Frontal cortex (tissue), 4 donors: Measurements from ENCODE around the gene P4HTM. TPM values are rescaled to one million over a fixed set of nuclear protein-coding genes. Genes with fewer than 3 reads are reported as not detected.

Source experiments
- DNase-seq, 2 donors: peaks; one replicate each; pipeline ENCODE4 v3.0.0; 2012; ENCODE audit warnings: low spot score in 2 of 2
- FAIRE-seq: peaks from 2 replicates; lab custom pipeline; 2012; peaks lifted over from hg19 to GRCh38; lab: Jason Lieb, UNC
- total RNA-seq: library from RNA; depleted of rRNA; stranded (reverse); fragments of >200 nt; gene quantifications from one replicate; pipeline ENCODE4 v1.2.3, GENCODE V29; 2014
- donor health status: control.
- donor health status: control.
- donor health status: control.

Gene P4HTM
- total RNA-seq, 1 donor from 2014 or later, result 53.8 TPM

GRCh38 chr3:48982016-48982415 is 8.0 kb upstream of the P4HTM start:
- no peak for FAIRE-seq

DNA sequence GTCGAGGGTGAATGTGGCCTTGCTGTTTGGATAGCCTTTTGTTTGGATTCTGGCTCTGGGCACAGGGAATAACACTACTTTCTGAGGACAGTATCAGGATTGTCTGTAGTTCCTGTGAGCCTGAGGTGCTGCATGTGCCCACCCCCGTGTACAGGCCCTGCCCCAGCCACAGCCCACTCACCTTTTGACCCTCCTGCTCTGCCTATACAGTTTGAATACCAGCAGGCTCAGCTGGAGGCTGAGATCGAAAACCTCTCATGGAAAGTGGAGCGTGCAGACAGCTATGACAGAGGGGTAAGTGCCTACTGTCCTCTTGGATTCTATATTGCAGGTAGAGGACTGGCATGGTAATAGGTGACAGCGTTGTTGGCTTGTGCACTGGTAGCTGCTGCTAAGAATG is 7.4 kb upstream of the P4HTM start:
- DNase-seq, result no peak
- FAIRE-seq, result no peak

More at GRCh38 chr3:48982016-48982415, 8.0 kb upstream of the P4HTM start:
- no peak for DNase-seq

- DNase-seq (no peak), FAIRE-seq (no peak)
Measured at GRCh38 chr3:48983096-48983495, 6.9 kb upstream of the P4HTM start.

- FAIRE-seq, result no peak
- DNase-seq, result no peak
Measured at GRCh38 chr3:48984663-48985062, 5.4 kb upstream of the P4HTM start.

- no peak for FAIRE-seq
Measured at GRCh38 chr3:48985831-48986376, 4.1 kb upstream of the P4HTM start.

DNA sequence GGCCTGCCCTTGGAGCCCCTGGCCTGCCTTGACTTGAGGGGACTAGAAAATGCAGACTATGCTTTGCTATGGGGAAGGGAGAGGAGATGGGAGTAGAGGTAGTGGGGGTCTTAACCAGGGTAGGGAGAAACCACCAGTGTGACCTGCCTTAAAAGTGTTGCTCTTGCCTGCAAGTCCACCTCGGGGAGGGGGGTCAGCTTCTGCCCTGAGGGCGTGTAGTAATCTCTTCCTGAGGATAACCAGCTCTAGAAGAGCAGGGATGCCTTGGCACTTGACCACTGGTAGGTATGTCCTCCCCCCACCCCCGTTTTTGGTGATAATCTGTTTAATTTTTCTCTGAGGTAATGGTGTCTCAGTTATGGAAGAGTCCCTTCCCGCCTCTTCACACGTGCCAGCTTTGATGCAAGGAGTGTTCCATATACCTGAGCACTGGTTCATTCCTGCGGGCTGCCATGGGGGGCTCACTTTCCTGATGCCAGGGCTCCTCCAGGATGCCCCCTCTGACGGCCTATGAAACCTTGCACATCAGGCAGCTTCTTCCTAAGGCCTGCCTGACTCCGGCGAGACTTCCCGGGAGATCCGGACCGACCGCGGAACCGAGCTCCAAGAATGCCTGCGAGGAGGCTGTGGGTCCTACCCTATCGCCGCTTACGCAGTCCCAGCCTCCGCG is 780 bp upstream of the P4HTM start:
- no peak for FAIRE-seq
- DNase-seq, result no peak

More at GRCh38 chr3:48985831-48986376, 4.1 kb upstream of the P4HTM start:
- DNase-seq, result no peak

DNA sequence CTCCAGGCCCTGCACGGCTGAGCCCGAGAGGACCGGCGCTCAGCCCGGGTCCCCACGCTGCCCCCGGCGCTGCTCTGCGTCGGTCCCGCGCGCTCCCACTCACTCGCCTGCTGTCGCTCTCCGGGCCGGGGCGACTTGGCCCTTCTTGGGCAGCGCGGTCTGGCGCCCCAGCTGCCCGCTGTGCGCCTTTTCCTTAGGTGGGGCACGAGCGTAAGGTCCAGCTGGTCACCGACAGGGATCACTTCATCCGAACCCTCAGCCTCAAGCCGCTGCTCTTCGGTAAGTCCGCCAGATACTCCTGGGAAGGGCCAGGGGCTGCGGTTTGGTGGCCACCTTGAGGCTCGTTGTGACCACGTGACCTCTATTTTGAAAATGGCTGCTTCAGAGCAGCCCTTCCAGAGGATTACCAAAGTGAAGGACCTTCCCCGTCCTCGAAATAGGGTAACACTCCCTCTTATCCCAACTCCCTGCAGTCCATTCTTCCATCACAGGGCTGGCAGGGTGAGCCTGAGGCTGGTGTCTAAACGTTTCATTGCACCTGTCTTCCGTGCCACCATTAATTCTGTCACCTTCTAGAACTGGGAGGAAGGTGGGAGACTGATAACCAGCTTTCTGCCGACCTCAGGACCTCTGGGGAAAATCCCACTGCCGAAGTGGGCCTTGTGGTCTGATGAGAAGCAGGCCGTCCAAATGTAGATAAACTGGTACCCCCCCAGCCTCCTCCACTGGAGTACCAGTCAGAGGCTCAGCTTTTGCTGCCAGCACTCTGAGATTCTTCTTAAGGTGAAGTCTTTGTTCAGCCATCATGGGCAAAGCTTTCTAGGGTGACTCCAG is 812 bp downstream of the P4HTM start:
- FAIRE-seq, result no peak
- DNase-seq, result peak; percentile 32 to 41

GRCh38 chr3:48991851-48992545 is 2.0 kb downstream of the P4HTM start:
- FAIRE-seq (no peak), DNase-seq (peak; percentile 4 to 7)

DNA sequence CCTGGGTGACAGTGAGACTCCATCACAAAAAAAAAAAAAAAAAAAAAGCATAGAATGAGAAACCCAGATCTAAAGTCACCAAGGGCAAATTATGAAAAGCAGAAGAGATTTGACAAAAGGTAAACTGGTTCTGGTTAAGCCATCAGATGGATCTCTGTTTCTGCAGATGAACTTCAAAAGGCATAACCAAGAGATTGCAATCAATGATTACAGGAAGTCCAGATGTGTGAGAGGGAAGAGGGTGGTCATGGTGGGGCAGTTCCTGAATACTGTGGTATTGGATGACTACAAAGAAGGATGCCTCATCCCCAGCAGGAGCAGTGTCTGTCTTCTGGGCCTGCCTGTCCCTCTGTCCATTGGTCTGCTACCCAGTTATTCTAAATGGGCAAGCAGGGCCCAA is 3.8 kb downstream of the P4HTM start:
- DNase-seq (no peak), FAIRE-seq (no peak)

- DNase-seq (no peak), FAIRE-seq (no peak)
Measured at GRCh38 chr3:48996640-48997039, 6.6 kb downstream of the P4HTM start.

GRCh38 chr3:48997102-48997635 is 7.1 kb downstream of the P4HTM start:
- no peak for FAIRE-seq
- DNase-seq, result peak in 1 of 2 donors; percentile 16

DNA sequence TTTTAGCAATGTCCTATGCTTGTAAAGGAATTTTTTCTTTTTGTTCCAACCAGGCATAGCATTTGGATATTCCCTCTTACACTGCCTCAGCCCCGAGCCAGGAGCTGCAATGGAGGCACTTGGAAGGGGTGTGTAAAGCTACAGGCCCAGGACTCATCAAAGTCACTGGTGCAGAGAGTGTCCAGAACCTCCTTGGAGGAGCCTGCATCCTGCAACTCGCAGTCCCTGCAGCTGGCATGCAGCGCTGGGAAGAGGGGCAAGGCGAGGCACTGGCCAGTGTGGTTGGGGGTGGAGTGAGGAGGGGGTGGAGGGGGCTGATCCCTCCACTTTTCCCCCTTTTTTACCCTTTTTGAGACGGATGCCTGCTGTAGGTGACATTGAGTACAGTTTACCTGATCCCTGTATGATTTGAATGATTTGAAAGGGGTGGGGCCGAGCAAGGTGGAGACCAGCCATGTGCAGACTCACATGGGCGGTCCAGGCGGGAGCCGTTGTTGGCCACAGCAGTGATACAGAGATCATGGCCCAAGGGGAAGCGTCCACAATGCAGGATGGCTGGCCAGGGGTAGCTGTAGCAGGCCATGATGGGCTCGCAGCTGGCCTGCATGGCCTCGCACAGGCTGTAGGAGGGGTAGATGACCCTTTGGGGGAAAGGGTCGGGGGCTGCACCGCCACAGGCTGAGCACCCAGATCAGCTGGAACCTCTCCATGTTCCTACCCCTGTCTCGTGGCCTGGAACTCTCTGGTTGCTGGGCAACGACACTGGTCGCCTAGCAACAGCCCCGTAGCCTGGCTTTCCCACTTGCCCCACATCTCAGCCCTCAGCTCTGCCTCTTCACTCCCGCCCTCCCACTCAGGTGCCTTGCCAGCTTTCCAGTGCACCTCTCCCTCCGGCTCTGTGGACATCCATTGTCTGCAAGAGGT is 7.9 kb downstream of the P4HTM start:
- no peak for FAIRE-seq

DNA sequence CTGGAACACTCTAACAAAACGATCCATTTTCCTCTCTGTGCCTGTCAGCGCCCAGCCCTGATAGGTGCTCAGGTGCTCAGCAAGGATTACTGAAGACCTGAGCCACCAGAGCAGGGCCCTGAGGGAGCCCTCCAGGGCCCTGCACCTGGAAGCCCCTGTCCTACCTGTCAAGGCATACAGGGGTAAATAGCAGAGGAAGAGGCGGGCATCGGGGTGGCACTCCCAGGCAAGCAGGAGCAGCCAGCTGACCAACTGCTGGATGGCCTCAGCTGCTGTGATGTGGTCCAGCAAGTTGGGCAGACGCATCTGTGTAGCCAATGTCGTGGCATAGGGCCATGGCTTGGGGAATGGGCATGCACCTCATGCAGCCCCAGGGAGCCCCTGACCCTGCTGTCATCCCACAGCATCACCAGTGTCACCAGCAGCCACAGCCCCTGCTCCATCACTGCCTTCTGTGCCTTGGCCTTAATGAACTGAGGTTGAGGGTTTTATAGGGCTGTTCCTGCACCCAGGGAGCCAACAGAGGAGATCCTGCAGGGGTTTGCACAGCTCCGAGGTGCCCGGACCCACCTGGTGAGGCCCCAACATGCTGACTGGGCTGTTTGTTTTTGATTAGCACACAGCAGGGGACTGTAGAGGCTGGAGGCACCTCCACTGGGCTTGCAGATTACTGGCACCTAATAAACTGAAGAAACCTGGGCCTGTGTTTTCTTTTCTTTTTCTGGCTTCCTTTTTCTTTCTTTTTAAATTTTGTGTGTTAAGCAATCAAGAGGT is 9.2 kb downstream of the P4HTM start:
- FAIRE-seq, result no peak

More for the DNA sequence above, 7.9 kb downstream of the P4HTM start:
- DNase-seq, result peak; percentile 25 to 66

DNA sequence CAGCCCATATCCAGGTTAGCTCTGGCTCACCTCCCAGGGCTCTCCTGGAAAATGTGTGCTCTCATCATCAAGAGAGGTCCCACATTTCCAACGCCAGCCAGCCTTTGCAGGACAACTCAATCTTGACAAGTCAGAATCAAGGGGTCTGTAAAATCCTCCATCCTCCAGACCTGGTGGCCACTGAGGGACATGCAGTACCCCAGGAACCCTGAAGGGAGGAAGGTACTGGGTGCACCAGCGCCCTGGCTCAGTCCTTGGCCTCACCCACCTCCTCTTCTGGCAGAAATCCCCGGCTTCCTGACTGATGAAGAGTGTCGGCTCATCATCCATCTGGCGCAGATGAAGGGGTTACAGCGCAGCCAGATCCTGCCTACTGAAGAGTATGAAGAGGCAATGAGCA is 11.1 kb downstream of the P4HTM start:
- FAIRE-seq, result no peak
- DNase-seq, result no peak

More for the DNA sequence above, 9.2 kb downstream of the P4HTM start:
- no peak for DNase-seq

- FAIRE-seq (no peak), DNase-seq (no peak)
Measured at GRCh38 chr3:49004352-49005302, 14.6 kb downstream of the P4HTM start.

DNA sequence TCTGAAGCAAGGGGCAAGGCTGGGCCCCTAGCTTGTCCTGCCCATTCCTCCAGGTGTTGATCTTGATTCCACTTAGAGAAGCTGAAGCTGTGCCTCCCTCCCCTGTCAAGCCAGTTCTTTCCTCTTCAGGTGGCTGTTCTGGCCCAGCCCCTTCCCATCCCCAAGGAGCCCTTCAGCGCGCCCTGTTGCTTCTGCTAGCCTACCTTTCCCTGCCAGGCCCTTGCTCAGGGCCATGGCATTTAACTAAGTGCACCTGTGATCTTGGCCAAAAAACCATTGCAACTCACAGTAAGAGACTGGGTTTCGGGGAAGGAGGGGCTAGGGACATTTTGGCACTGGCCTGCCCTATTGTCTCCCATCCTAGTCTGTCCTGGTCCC is 15.3 kb downstream of the P4HTM start:
- FAIRE-seq, result no peak
- no peak for DNase-seq

DNA sequence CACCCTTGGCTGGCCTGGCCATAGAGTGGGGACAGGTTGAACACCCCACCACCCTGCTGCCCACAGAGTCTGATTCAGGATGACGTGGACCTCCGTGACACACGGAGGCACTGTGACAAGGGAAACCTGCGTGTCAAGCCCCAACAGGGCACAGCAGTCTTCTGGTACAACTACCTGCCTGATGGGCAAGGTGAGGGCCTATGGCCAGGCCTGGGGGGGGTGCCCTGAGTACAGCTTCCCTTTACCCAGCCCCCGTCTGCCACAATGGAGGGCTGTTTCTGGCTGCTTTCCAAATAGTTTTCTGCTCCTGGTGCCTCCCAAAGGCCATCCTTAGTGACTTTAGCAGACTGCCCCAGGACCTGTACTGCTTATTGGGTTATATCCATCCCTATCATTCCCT is 16.0 kb downstream of the P4HTM start:
- no peak for DNase-seq
- no peak for FAIRE-seq
